ENCODE measurements around the gene COG3.
"Not testable (repeated sequence)": the region's sequence is repeated elsewhere in the genome, so short reads cannot be mapped to it uniquely, and the experiment has no call there.

Gene COG3

DNA sequence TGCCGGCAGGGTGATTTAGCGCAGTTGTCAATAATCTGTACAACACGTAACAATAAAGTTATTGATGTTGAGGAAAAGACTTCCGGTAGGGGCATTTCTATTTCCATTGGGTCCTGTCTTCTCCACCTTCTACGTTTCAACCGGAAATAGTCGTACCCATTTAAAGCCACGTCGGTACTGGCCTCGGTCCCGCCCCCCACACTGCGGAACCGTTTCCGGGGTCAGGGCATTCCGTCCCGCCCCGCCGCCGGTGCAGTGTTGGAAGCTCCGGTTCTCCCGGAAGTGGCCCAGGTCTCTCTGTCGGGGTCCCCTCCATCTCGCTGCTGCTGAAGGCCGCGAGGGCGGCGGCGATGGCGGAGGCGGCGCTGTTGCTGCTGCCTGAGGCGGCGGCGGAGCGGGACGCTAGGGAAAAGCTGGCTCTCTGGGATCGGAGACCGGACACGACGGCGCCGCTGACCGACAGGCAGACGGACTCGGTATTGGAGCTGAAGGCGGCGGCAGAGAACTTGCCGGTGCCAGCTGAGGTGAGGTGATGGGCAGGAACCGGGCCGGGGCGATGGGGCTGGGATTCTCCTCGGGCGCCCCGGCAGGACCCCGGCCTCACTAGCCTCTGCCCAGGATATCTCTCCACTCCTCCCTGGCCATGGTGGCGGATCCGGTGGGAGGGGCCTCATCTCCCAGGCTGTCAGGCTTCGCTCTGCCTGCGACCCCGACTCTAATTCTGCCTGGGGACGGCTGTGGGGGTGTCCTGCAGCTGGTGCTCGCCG is at the start of gene COG3:
COG3 (plus strand) TSS at position 253 of the 767 bp plus-strand sequence; CDS start at position 351, 98 bp downstream.
- peak; percentile 85 for DNase-seq

- no peak for DNase-seq
These were observed 49.6 kb upstream of the COG3 start for GRCh38 chr13:45415112-45415511.

- DNase-seq, result peak; percentile 7
These were observed 48.1 kb upstream of the COG3 start for GRCh38 chr13:45416516-45417128.

GRCh38 chr13:45417790-45418534 is 46.8 kb upstream of the COG3 start, which contains the start of gene SLC25A30:
SLC25A30 (minus strand) TSS chr13:45418373; CDS start chr13:45411425, 6,948 bp downstream.
- DNase-seq, result peak; percentile 72

GRCh38 chr13:45419389-45419788 is 45.4 kb upstream of the COG3 start:
- DNase-seq, result not testable (repeated sequence)

DNA sequence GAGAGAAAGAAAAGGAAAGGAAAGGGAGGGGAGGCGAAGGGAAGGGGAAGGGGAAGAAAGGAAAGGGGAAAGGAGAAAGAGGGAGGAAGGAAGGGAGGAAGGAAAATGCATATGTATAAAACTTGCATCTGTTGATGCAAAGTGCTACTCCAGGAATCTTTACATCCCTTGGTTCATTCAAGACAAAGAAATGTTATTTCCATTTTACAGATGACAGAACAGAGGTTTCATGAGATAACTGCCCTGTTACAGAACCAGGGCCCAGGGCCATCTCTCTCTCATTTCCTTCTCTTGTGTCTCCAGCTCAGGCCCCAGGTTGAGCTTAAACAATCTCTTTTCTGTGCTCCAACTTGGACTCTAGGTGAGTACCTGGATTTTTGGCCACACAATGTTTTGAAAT is 44.8 kb upstream of the COG3 start:
- DNase-seq, result no peak

DNA sequence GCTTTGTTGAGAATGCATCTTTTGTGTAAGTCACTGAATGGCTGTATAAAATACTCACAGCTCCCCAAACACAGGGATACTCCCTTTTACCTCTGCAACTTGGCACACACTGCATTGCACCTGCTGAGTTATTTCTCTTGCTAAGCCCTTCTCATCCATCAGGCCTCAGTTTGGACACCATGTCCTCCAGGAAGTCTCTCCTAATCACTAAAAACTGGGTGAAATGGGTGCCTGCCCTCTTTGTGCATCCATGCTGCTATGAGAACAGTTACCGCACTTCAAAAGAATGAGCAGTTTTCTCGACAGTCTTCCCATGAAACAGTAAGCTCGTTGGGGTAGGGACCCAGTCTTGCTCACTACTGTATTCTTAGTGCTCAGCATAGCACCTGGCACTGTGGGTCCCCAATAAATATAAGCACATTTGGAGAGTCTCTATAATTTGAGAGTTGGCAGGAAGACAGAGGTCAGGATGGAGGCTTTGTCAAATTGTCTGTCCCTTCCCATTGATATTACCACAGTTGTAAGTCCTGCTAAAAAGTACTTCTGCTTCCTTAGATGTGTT is 41.9 kb upstream of the COG3 start:
- DNase-seq, result no peak

- DNase-seq, result not testable (repeated sequence)
These were observed 38.5 kb upstream of the COG3 start for GRCh38 chr13:45426056-45426841.

- DNase-seq, result no peak
These were observed 31.9 kb upstream of the COG3 start for GRCh38 chr13:45432737-45433380.

- no peak for DNase-seq
These were observed 31.4 kb upstream of the COG3 start for GRCh38 chr13:45433381-45433790.

- DNase-seq, result no peak
These were observed 30.0 kb upstream of the COG3 start for GRCh38 chr13:45434556-45435371.

DNA sequence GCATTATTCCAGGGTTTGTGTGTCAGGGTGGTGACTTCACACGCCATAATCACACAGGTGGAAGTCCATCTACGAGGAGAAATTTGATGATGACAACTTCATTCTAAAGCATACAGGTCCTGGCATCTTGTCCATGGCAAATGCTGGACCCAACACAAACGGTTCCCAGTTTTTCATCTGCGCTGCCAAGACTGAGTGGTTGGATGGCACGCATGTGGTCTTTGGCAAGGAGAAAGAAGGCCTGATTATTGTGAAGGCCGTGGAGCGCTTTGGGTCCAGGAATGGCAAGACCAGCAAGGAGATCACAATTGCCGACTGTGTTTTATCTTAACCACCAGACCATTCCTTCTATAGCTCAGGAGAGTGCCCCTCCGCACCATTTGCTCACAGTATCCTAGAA is 28.4 kb upstream of the COG3 start:
- DNase-seq, result no peak

- DNase-seq, result no peak
These were observed 27.8 kb upstream of the COG3 start for GRCh38 chr13:45436953-45437352.

GRCh38 chr13:45437947-45438346 is 26.8 kb upstream of the COG3 start:
- no peak for DNase-seq

GRCh38 chr13:45439008-45439407 is 25.7 kb upstream of the COG3 start:
- DNase-seq, result no peak

DNA sequence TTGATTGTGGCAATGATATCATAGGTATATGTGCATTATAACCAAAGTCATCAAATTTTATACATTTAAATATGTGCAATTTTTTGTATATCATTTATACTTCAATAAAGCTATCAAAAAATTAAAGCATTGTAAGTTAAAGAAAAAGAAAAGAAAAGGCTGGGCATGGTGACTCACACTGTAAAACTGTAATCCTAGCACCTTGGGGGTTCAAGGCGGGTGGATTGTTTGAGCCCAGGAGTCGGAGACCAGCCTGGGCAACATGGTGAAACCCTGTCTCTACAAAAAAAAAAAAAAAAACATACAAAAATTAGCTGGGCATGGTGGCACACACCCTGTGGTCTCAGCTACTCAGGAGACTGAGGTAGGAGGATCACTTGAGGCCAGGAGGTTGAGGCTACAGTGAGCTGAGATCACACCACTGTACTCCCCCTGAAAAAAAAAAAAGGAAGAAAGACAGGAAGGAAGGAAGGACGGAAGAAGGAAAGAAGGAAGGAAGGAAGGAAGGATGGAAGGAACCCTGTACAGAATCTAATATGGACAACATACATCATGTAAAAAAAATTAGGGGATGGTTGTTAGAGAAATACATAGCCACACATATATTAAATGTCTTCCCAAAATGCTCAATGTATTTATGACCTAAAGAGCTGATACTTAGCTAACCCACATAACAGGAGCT is 24.8 kb upstream of the COG3 start:
- DNase-seq, result no peak

DNA sequence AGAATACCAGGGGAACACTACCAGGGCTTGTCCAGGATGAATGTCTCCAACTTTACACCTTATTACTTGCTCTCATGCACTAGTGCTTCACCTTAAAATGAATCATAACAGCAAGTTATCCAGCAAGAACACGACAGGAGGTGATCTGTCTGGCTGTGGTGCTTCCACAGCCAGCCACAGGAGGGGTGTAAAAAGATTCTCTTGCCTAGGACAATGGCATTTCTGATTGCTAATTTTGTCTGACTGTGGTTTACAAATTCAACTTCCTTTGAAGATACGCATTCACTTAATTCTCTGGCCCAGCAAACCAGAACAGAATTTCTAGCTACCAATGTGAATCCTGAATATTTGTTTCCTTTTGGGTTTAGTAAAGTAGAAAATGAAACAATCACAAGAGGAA is 23.1 kb upstream of the COG3 start:
- DNase-seq, result no peak

DNA sequence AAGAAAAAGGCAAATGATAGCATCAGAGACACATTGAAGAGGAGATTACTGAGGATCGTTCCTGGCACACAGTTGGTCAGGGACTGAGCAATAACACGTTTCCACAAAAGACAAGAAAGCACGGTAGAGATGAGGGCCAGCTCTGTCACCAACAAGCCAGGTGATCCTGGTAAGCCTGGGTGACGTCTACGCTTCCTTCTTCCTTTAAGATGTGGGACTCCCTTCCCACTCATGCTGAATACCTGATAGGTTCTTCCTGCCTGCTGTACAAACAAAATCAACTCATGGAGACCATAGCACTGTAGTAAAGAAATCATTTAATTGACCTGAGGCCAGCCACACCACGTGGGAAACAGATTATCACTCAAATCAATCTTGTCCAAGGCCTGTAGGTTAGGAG is 19.7 kb upstream of the COG3 start:
- no peak for DNase-seq

GRCh38 chr13:45446181-45446580 is 18.6 kb upstream of the COG3 start:
- no peak for DNase-seq

- DNase-seq, result no peak
These were observed 17.6 kb upstream of the COG3 start for GRCh38 chr13:45447050-45447661.

Measured in NCI-H1436 (cell line).